ENCODE results near the gene ZNF514. TPM values are rescaled to one million over a fixed set of nuclear protein-coding genes. Genes with fewer than 3 reads are reported as not detected.
A peak's percentile ranks its signal among the peaks of the same experiment; 100 is the strongest.

Gene ZNF514
- total RNA-seq, 2 donors from 2014 or later: 27.8 to 37.1 TPM

GRCh38 chr2:95115418-95115817 lies 44.2 kb downstream of the ZNF514 start:
- H3K4me3 Mint-ChIP-seq: no peak overlapping the region
- peak; percentile 90 for DNase-seq
- peaks cover 5% of the 10 kb centered on the region for H3K4me1 Mint-ChIP-seq
- H3K4me1 ChIP-seq (ENCODE audit: control insufficient read depth, insufficient read depth, low read length): no peaks in the 10 kb centered on the region
- WGBS, 2 experiments (ENCODE audit: insufficient coverage in 1 of 2, insufficient read length in 1 of 2): 49 to 52% methylated on average over 7 of the region's 7 CpGs
- H3K9me3 ChIP-seq (ENCODE audit: control insufficient read depth, low read length): no peaks in the 10 kb centered on the region
- H3K27ac ChIP-seq (ENCODE audit: low read depth, low read length): no peak overlapping the region
- no peak overlapping the region for H3K27ac Mint-ChIP-seq
- peaks cover 47% of the 10 kb centered on the region for H3K36me3 ChIP-seq (ENCODE audit: control insufficient read depth, insufficient read depth, low read length)
- H3K27me3 ChIP-seq (ENCODE audit: control insufficient read depth, insufficient read depth, low read length, poor library complexity, severe bottlenecking): no peaks in the 10 kb centered on the region
- H3K9me3 Mint-ChIP-seq: no peaks in the 10 kb centered on the region
- TF ChIP-seq CTCF (conservative IDR thresholded peaks at IDR 0.05): peak; percentile 87
- H3K9ac ChIP-seq (ENCODE audit: extremely low read depth, low read length, poor library complexity, severe bottlenecking): no peak overlapping the region
- H3K36me3 Mint-ChIP-seq (ENCODE audit: low read depth): peaks cover 59% of the 10 kb centered on the region
- no peaks in the 10 kb centered on the region for H3K27me3 Mint-ChIP-seq (ENCODE audit: insufficient read depth)
- no peak overlapping the region for H3K4me3 ChIP-seq (ENCODE audit: low read length)

- peaks cover 63% of the 10 kb centered on the region for H3K36me3 Mint-ChIP-seq (ENCODE audit: low read depth)
- no peaks in the 10 kb centered on the region for H3K9me3 ChIP-seq (ENCODE audit: control insufficient read depth, low read length)
- H3K27me3 ChIP-seq (ENCODE audit: control insufficient read depth, insufficient read depth, low read length, poor library complexity, severe bottlenecking): no peaks in the 10 kb centered on the region
- H3K4me1 Mint-ChIP-seq: peaks cover under 1% of the 10 kb centered on the region
- H3K27me3 Mint-ChIP-seq (ENCODE audit: insufficient read depth): no peaks in the 10 kb centered on the region
- no peak overlapping the region for H3K9ac ChIP-seq (ENCODE audit: extremely low read depth, low read length, poor library complexity, severe bottlenecking)
- H3K27ac ChIP-seq (ENCODE audit: low read depth, low read length): no peak overlapping the region
- H3K9me3 Mint-ChIP-seq: no peaks in the 10 kb centered on the region
- no peak overlapping the region for H3K27ac Mint-ChIP-seq
- 83 to 96% methylated on average over 3 to 6 of the region's 7 CpGs for WGBS, 2 experiments (ENCODE audit: insufficient coverage in 1 of 2, insufficient read length in 1 of 2)
- H3K4me3 Mint-ChIP-seq: no peak overlapping the region
- H3K4me1 ChIP-seq (ENCODE audit: control insufficient read depth, insufficient read depth, low read length): no peaks in the 10 kb centered on the region
- H3K36me3 ChIP-seq (ENCODE audit: control insufficient read depth, insufficient read depth, low read length): peaks cover 63% of the 10 kb centered on the region
- no peak for DNase-seq
- TF ChIP-seq CTCF (conservative IDR thresholded peaks at IDR 0.05): no peak
- H3K4me3 ChIP-seq (ENCODE audit: low read length): no peak overlapping the region
Observed at GRCh38 chr2:95113464-95113863, 46.2 kb downstream of the ZNF514 start.

DNA sequence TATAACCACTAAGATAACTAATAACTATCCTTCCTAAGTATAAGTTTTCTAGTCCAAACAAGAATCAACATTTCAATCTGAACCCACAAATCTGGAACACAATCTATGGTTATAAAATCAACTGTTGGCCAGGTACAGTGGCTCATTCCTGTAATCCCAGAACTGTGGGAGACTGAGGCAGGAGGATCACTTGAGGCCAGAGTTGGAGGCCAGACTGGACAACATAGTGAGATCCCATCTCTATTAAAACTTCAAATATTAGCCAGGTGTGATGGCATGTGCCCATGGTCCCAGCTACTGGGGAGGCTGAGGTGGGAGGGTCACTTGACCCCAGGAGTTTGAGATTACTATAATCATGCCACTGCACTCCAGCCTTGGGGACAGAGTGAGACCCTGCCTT lies 49.3 kb downstream of the ZNF514 start:
- H3K9ac ChIP-seq (ENCODE audit: extremely low read depth, low read length, poor library complexity, severe bottlenecking): no peak overlapping the region
- Mint-ChIP-seq H3K4me3 (no peak overlapping the region), H3K27me3 (ENCODE audit: insufficient read depth) (no peaks in the 10 kb centered on the region), H3K9me3 (no peaks in the 10 kb centered on the region), H3K36me3 (ENCODE audit: low read depth) (peaks cover 75% of the 10 kb centered on the region), H3K4me1 (no peaks in the 10 kb centered on the region), H3K27ac (no peak overlapping the region)
- no peaks in the 10 kb centered on the region for H3K4me1 ChIP-seq (ENCODE audit: control insufficient read depth, insufficient read depth, low read length)
- H3K4me3 ChIP-seq (ENCODE audit: low read length): no peak overlapping the region
- no peak for DNase-seq
- peaks cover 79% of the 10 kb centered on the region for H3K36me3 ChIP-seq (ENCODE audit: control insufficient read depth, insufficient read depth, low read length)
- no peaks in the 10 kb centered on the region for H3K27me3 ChIP-seq (ENCODE audit: control insufficient read depth, insufficient read depth, low read length, poor library complexity, severe bottlenecking)
- no peak for TF ChIP-seq CTCF (conservative IDR thresholded peaks at IDR 0.05)
- H3K27ac ChIP-seq (ENCODE audit: low read depth, low read length): no peak overlapping the region
- H3K9me3 ChIP-seq (ENCODE audit: control insufficient read depth, low read length): no peaks in the 10 kb centered on the region
